NCI-H524 (cell line): Measurements from ENCODE around the gene UNC5B.

Source experiments
- DNase-seq, 2 experiments: peaks; one replicate each; lab custom pipeline; 2025; lab: John Stamatoyannopoulos, UW

UNC5B gene

GRCh38 chr10:71300555-71301370, 88.4 kb downstream of the UNC5B start:
- no peak for DNase-seq

- DNase-seq = no peak
Observed at GRCh38 chr10:71301371-71301916, 89.1 kb downstream of the UNC5B start.

GRCh38 chr10:71302451-71302850, 90.1 kb downstream of the UNC5B start:
- DNase-seq = no peak

GRCh38 chr10:71302874-71303568, 90.7 kb downstream of the UNC5B start:
- peak in 1 of 2 experiments; percentile 67 for DNase-seq

GRCh38 chr10:71303569-71303907, 91.2 kb downstream of the UNC5B start:
- no peak for DNase-seq

- no peak for DNase-seq
Observed at GRCh38 chr10:71304914-71305313, 92.5 kb downstream of the UNC5B start.

- no peak for DNase-seq
Observed at GRCh38 chr10:71306979-71307378, 94.6 kb downstream of the UNC5B start.

- no peak for DNase-seq
Observed at GRCh38 chr10:71307469-71308085, 95.2 kb downstream of the UNC5B start.

GRCh38 chr10:71308244-71308643, 95.9 kb downstream of the UNC5B start:
- DNase-seq = no peak

GRCh38 chr10:71308985-71309384, 96.6 kb downstream of the UNC5B start:
- DNase-seq = no peak

GRCh38 chr10:71309919-71310318, 97.5 kb downstream of the UNC5B start:
- no peak for DNase-seq

- no peak for DNase-seq
Observed at GRCh38 chr10:71312220-71312619, 99.8 kb downstream of the UNC5B start.

GRCh38 chr10:71312811-71313789, 100.7 kb downstream of the UNC5B start:
- peak; percentile 14 to 68 for DNase-seq

- peak in 1 of 2 experiments; percentile 38 for DNase-seq
Observed at GRCh38 chr10:71314028-71314693, 101.8 kb downstream of the UNC5B start.

GRCh38 chr10:71314694-71315225, 102.4 kb downstream of the UNC5B start:
- DNase-seq = no peak

GRCh38 chr10:71316056-71316785, 103.9 kb downstream of the UNC5B start:
- DNase-seq = no peak

- DNase-seq = no peak
Observed at GRCh38 chr10:71316786-71317160, 104.4 kb downstream of the UNC5B start.

GRCh38 chr10:71317739-71318138, 105.4 kb downstream of the UNC5B start:
- no peak for DNase-seq

- peak; percentile 41 to 64 for DNase-seq
Observed at GRCh38 chr10:71319042-71319799, 106.9 kb downstream of the UNC5B start, which contains the start of gene SLC29A3. SLC29A3 (plus strand) TSS chr10:71319259; CDS start chr10:71319310, 51 bp downstream.
